Lung (tissue), 12 donors: ENCODE data around the gene CACNA1C. TPM values are rescaled to one million over a fixed set of nuclear protein-coding genes. Genes with fewer than 3 reads are reported as not detected.
A peak's percentile ranks its signal among the peaks of the same experiment; 100 is the strongest.

Source experiments
- ATAC-seq: fragments of 200-7000 bp; cut with Tn5 transposase; one replicate; pipeline ENCODE4 v1.9.1; 2020; ENCODE audit warnings: moderate number of reproducible peaks; ENCODE audit not compliant: insufficient read depth, low FRiP score
- DNase-seq, 3 donors: peaks; one replicate each; pipeline ENCODE4 v3.0.0-alpha.2; 2013 to 2017
- H3K27ac ChIP-seq, 2 donors: one replicate each; pipeline ENCODE4 v1.5.1; 2013; ENCODE audit warnings: mild to moderate bottlenecking in 2 of 2, moderate library complexity in 2 of 2, control low read depth in 1 of 2, inconsistent platforms in 1 of 2, low read depth in 1 of 2, low read length in 1 of 2
- H3K27me3 ChIP-seq, 3 donors: one replicate each; pipeline ENCODE4 v1.5.1; 2013; ENCODE audit warnings: low read length in 2 of 3; ENCODE audit not compliant: control insufficient read depth in 3 of 3, insufficient read depth in 3 of 3
- H3K36me3 ChIP-seq, 4 donors: one replicate each; pipeline ENCODE4 v1.5.1; 2013; ENCODE audit warnings: low read length in 4 of 4, mild to moderate bottlenecking in 1 of 4, moderate library complexity in 1 of 4; ENCODE audit not compliant: control insufficient read depth in 4 of 4, insufficient read depth in 4 of 4
- H3K4me1 ChIP-seq, 5 donors: one replicate each; pipeline ENCODE4 v1.5.1; 2013; ENCODE audit warnings: low read length in 5 of 5, mild to moderate bottlenecking in 2 of 5, moderate library complexity in 1 of 5; ENCODE audit not compliant: control insufficient read depth in 5 of 5, insufficient read depth in 5 of 5
- H3K4me3 ChIP-seq: one replicate; pipeline ENCODE4 v1.5.1; 2013; ENCODE audit warnings: mild to moderate bottlenecking, control low read depth, moderate library complexity
- H3K9ac ChIP-seq, 2 donors: one replicate each; pipeline ENCODE4 v1.5.1; 2013; ENCODE audit warnings: low read length in 2 of 2, control low read depth in 1 of 2; ENCODE audit not compliant: insufficient read depth in 1 of 2
- H3K9me3 ChIP-seq, 4 donors: one replicate each; pipeline ENCODE4 v1.5.1; 2013; ENCODE audit warnings: low read length in 3 of 4, mild to moderate bottlenecking in 1 of 4, moderate library complexity in 1 of 4; ENCODE audit not compliant: control insufficient read depth in 4 of 4, insufficient read depth in 3 of 4
- WGBS, 2 donors: extraction: QIAGEN DNeasy Blood & Tissue Kit; methylation state at CpG; one replicate each; pipeline ENCODE4 v1.1.7; 2013; 5-methylcytosine and 5-hydroxymethylcytosine counted together
- polyA plus RNA-seq, 2 donors: library from polyadenylated mRNA; stranded (reverse); fragments of 200-250 nt; gene quantifications; one replicate each; pipeline ENCODE4 v1.2.1, GENCODE V29; 2013
- total RNA-seq, 2 donors: library from RNA; depleted of rRNA in 1 of 2; stranded (reverse); fragments of >200 nt in 1 of 2; gene quantifications; one replicate each; pipeline ENCODE4 v1.2.1, GENCODE V29; 2014 to 2021
- TF ChIP-seq, protein P1 (sequence below): IDR thresholded peaks from 2 replicates; pipeline ENCODE4 v1.5.1; 2012; ENCODE audit warnings: mild to moderate bottlenecking; ENCODE audit errors: control extremely low read depth, extremely low read depth
- donor health status: control.
- donor health status: control.
- donor health status: Bipolar disorder and iron deficiency.
- donor health status: healthy.
- donor health status: DM: yes; HTN: yes; CAD: no.

The CACNA1C gene
- total and polyA plus RNA-seq, 4 donors, result 3.2 to 17.5 (median 7.5) TPM

DNA sequence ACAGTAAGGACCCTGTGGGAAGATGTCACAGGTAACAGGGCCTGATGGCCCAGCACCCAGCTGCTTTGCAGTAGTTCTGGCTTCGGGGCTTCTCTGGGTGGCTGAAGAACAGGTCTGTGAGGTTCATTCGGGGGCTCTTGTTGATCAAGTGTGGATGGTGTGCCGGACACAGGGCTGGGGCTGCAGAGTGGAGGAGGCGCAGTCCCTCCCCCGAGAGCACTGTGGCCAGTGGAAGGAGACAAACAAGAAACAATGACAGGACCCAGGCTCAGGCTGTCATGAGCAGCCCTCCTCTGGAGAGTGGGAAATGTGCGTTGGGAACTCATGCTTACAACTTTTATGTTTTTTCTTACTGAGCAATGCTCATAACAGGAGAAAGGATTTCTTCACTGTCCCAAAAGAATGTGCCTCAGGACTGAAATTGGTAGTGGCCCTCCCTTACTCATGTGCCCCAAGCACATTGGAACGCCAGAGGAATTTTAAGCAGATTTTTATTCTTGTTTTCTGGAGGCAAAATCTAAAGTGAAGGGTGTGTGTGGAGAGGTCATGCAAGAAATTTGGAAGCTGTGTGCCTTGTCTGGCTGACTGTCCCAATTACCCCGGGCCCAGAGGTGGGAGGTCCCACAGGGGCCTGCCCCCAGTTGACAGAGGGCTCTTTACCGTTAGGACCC is 233.8 kb downstream of the CACNA1C start:
- Histone ChIP-seq H3K4me3 (no peak overlapping the region), H3K9me3 (no peaks in the 10 kb centered on the region), H3K36me3 (no peaks in the 10 kb centered on the region), H3K27ac (peak overlapping the region; percentile 55 to 62), H3K4me1 (peaks cover 12 to 67% (median 39%) of the 10 kb centered on the region in 5 donors), H3K9ac (no peak overlapping the region), H3K27me3 (no peaks in the 10 kb centered on the region)
- WGBS, 2 donors, result 71 to 80% methylated on average over 9 of the region's 9 CpGs
- ATAC-seq (no peak), DNase-seq (peak in 2 of 3 donors; percentile 48 to 52)
- TF ChIP-seq, protein P1, sequence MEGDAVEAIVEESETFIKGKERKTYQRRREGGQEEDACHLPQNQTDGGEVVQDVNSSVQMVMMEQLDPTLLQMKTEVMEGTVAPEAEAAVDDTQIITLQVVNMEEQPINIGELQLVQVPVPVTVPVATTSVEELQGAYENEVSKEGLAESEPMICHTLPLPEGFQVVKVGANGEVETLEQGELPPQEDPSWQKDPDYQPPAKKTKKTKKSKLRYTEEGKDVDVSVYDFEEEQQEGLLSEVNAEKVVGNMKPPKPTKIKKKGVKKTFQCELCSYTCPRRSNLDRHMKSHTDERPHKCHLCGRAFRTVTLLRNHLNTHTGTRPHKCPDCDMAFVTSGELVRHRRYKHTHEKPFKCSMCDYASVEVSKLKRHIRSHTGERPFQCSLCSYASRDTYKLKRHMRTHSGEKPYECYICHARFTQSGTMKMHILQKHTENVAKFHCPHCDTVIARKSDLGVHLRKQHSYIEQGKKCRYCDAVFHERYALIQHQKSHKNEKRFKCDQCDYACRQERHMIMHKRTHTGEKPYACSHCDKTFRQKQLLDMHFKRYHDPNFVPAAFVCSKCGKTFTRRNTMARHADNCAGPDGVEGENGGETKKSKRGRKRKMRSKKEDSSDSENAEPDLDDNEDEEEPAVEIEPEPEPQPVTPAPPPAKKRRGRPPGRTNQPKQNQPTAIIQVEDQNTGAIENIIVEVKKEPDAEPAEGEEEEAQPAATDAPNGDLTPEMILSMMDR, result no peak

GRCh38 chr12:2287151-2287550 is 234.4 kb downstream of the CACNA1C start:
- Histone ChIP-seq H3K9ac (no peak overlapping the region), H3K27me3 (no peaks in the 10 kb centered on the region), H3K27ac (peak overlapping the region; percentile 62 to 76), H3K4me3 (no peak overlapping the region), H3K36me3 (no peaks in the 10 kb centered on the region), H3K9me3 (no peaks in the 10 kb centered on the region), H3K4me1 (peaks cover 12 to 64% (median 38%) of the 10 kb centered on the region in 5 donors)
- peak in 1 of 3 donors; percentile 33 for DNase-seq
- WGBS, 2 donors, result 80 to 87% methylated on average over 12 of the region's 12 CpGs
- TF ChIP-seq, protein P1, result no peak
- ATAC-seq, result no peak

DNA sequence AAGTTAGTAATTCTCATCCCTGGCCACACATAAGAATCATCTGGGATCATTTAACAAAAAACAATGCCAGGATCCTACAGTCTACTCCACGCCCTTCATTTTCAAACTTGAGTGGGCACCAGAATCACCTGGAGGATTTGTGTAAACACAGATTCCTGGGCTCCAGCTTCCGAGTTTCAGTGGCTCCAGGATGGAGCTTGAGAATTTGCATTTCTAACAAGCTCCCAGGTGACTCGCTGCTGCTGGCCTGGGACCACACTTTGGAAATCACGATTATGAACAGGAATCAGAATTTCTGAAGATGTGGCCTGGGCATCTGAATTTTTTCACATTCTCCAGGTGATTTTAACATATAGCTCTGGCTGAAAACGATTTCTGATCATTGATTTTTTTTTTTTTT is 234.8 kb downstream of the CACNA1C start:
- TF ChIP-seq, protein P1, result no peak
- Histone ChIP-seq H3K4me1 (peaks cover 12 to 62% (median 33%) of the 10 kb centered on the region in 5 donors), H3K36me3 (no peaks in the 10 kb centered on the region), H3K27me3 (no peaks in the 10 kb centered on the region), H3K4me3 (no peak overlapping the region), H3K9ac (no peak overlapping the region), H3K9me3 (no peaks in the 10 kb centered on the region), H3K27ac (peak overlapping the region; percentile 11 to 38)
- WGBS, 2 donors, result 63 to 81% methylated on average over 5 of the region's 5 CpGs
- ATAC-seq (no peak), DNase-seq (no peak)
